GM12874 (cell line): ENCODE measurements around the gene PTGS1.

Source experiments
- TF ChIP-seq, protein P1 (sequence below): IDR thresholded peaks from 2 replicates; pipeline ENCODE4 v1.5.1; 2011; ENCODE audit warnings: low read depth, mild to moderate bottlenecking, control low read depth, low read length, moderate library complexity; ENCODE audit not compliant: insufficient read depth

PTGS1 gene

GRCh38 chr9:122420315-122420714 lies 49.5 kb downstream of the PTGS1 start:
- TF ChIP-seq, protein P1, sequence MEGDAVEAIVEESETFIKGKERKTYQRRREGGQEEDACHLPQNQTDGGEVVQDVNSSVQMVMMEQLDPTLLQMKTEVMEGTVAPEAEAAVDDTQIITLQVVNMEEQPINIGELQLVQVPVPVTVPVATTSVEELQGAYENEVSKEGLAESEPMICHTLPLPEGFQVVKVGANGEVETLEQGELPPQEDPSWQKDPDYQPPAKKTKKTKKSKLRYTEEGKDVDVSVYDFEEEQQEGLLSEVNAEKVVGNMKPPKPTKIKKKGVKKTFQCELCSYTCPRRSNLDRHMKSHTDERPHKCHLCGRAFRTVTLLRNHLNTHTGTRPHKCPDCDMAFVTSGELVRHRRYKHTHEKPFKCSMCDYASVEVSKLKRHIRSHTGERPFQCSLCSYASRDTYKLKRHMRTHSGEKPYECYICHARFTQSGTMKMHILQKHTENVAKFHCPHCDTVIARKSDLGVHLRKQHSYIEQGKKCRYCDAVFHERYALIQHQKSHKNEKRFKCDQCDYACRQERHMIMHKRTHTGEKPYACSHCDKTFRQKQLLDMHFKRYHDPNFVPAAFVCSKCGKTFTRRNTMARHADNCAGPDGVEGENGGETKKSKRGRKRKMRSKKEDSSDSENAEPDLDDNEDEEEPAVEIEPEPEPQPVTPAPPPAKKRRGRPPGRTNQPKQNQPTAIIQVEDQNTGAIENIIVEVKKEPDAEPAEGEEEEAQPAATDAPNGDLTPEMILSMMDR = no peak

GRCh38 chr9:122425087-122425486 lies 54.3 kb downstream of the PTGS1 start:
- TF ChIP-seq, protein P1 = no peak

DNA sequence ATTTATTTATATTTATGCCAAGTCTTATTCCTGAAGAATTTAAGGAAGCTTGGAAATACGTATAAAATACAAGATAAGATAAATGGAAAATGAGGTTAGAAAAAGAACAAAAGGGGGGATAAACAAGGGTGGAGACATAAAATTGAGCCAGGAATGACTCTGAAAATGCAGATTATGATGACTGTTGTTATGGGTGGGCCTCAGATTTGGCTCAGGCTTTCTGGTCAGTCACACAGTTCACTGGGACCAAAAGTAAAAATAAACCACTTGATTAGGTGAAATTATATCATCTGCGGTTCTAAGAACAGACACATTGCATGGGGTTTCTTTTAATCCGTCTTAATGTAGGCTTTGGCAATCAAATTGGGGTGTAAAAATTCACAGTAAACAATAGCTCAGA lies 55.9 kb downstream of the PTGS1 start:
- TF ChIP-seq, protein P1 = no peak

- TF ChIP-seq, protein P1 = no peak
Observed at GRCh38 chr9:122442568-122442967, 71.7 kb downstream of the PTGS1 start.

- TF ChIP-seq, protein P1 = no peak
Observed at GRCh38 chr9:122444041-122444733, 73.4 kb downstream of the PTGS1 start.
